Liver (tissue), 9 donors: ENCODE measurements around the gene TTLL5. TPM values are rescaled to one million over a fixed set of nuclear protein-coding genes. Genes with fewer than 3 reads are reported as not detected.

ENCODE experiments used
- DNase-seq: peaks from one replicate; pipeline ENCODE4 v3.0.0-alpha.2; 2017; ENCODE audit warnings: low spot score
- H3K27ac ChIP-seq, 2 donors: one replicate each; pipeline ENCODE4 v1.7.0; 2013; ENCODE audit warnings: inconsistent platforms in 2 of 2, low read length in 2 of 2, control low read depth in 1 of 2, low read depth in 1 of 2, mild to moderate bottlenecking in 1 of 2
- H3K27me3 ChIP-seq, 4 donors: one replicate each; pipeline versions ENCODE4 v1.6.1 to v1.7.0; 2013; ENCODE audit warnings: low read length in 3 of 4, inconsistent platforms in 1 of 4, mild to moderate bottlenecking in 1 of 4, moderate library complexity in 1 of 4; ENCODE audit not compliant: control insufficient read depth in 4 of 4, insufficient read depth in 4 of 4
- H3K36me3 ChIP-seq, 4 donors: one replicate each; pipeline versions ENCODE4 v1.6.1 to v1.7.0; 2013; ENCODE audit warnings: low read length in 3 of 4, mild to moderate bottlenecking in 3 of 4, low read depth in 1 of 4, moderate library complexity in 1 of 4; ENCODE audit not compliant: control insufficient read depth in 4 of 4, insufficient read depth in 3 of 4
- H3K4me1 ChIP-seq, 4 donors: one replicate each; pipeline versions ENCODE4 v1.6.1 to v1.7.0; 2013; ENCODE audit warnings: low read length in 3 of 4, mild to moderate bottlenecking in 3 of 4, moderate library complexity in 1 of 4; ENCODE audit not compliant: control insufficient read depth in 4 of 4, insufficient read depth in 4 of 4
- H3K4me3 ChIP-seq, 3 donors: one replicate each; pipeline versions ENCODE4 v1.6.1 to v1.7.0; 2013; ENCODE audit warnings: low read length in 3 of 3, control low read depth in 1 of 3, low read depth in 1 of 3, mild to moderate bottlenecking in 1 of 3
- H3K9ac ChIP-seq, 2 donors: one replicate each; pipeline ENCODE4 v1.7.0; 2013; ENCODE audit warnings: low read length in 2 of 2, mild to moderate bottlenecking in 2 of 2, moderate library complexity in 2 of 2, control low read depth in 1 of 2, low read depth in 1 of 2
- H3K9me3 ChIP-seq, 4 donors: one replicate each; pipeline versions ENCODE4 v1.6.1 to v1.7.0; 2013; ENCODE audit warnings: low read length in 3 of 4; ENCODE audit not compliant: control insufficient read depth in 4 of 4
- ATF3 ChIP-seq: IDR thresholded peaks from 2 replicates; pipeline ENCODE4 v1.6.1; 2016; ENCODE audit warnings: antibody characterized with exemption
- CTCF ChIP-seq: fragments of 150-350 bp; IDR thresholded peaks from 2 replicates; pipeline ENCODE4 v1.5.1; 2017; ENCODE audit warnings: improper control_type of control experiment, low read depth, low read length; ENCODE audit not compliant: missing input control
- EGR1 ChIP-seq, 2 donors: IDR thresholded peaks; 2 replicates each; pipeline ENCODE4 v1.6.1; 2016 to 2018; ENCODE audit warnings: antibody characterized with exemption in 2 of 2, low read depth in 2 of 2
- FOXA1 ChIP-seq: IDR thresholded peaks from 2 replicates; pipeline ENCODE4 v1.6.1; 2016; ENCODE audit warnings: antibody characterized with exemption
- FOXA2 ChIP-seq: IDR thresholded peaks from 2 replicates; pipeline ENCODE4 v1.6.1; 2016; ENCODE audit warnings: antibody characterized with exemption
- GABPA ChIP-seq, 2 donors: IDR thresholded peaks in 1 of 2; conservative IDR thresholded peaks in 1 of 2; 2 replicates each; pipeline ENCODE4 v1.6.1; 2016; ENCODE audit warnings: antibody characterized with exemption in 2 of 2, mild to moderate bottlenecking in 1 of 2, moderate library complexity in 1 of 2
- HNF4A ChIP-seq, 2 donors: conservative IDR thresholded peaks; 2 replicates each; pipeline ENCODE4 v1.6.1; 2016; ENCODE audit warnings: antibody characterized with exemption in 2 of 2, mild to moderate bottlenecking in 2 of 2
- HNF4G ChIP-seq: IDR thresholded peaks from 2 replicates; pipeline ENCODE4 v1.6.1; 2016; ENCODE audit warnings: antibody characterized with exemption
- JUND ChIP-seq, 2 donors: IDR thresholded peaks; 2 replicates each; pipeline ENCODE4 v1.6.1; 2016; ENCODE audit warnings: antibody characterized with exemption in 2 of 2
- MAX ChIP-seq: IDR thresholded peaks from 2 replicates; pipeline ENCODE4 v1.6.1; 2016; ENCODE audit warnings: antibody characterized with exemption
- NR2F2 ChIP-seq: IDR thresholded peaks from 2 replicates; pipeline ENCODE4 v1.6.1; 2016; ENCODE audit warnings: antibody characterized with exemption
- RAD21 ChIP-seq, 2 donors: IDR thresholded peaks; 2 replicates each; pipeline ENCODE4 v1.6.1; 2016; ENCODE audit warnings: antibody characterized with exemption in 2 of 2, mild to moderate bottlenecking in 2 of 2
- RXRA ChIP-seq, 2 donors: IDR thresholded peaks; 2 replicates each; pipeline ENCODE4 v1.6.1; 2017 to 2018; ENCODE audit warnings: antibody characterized with exemption in 2 of 2, mild to moderate bottlenecking in 1 of 2
- SP1 ChIP-seq: IDR thresholded peaks from 2 replicates; pipeline ENCODE4 v1.6.1; 2018; ENCODE audit warnings: antibody characterized with exemption, mild to moderate bottlenecking
- YY1 ChIP-seq: IDR thresholded peaks from 2 replicates; pipeline ENCODE4 v1.6.1; 2016; ENCODE audit warnings: antibody characterized with exemption, mild to moderate bottlenecking
- WGBS: extraction: QIAGEN DNeasy Blood & Tissue Kit; methylation state at CpG from one replicate; pipeline ENCODE4 v1.1.7; 2013; 5-methylcytosine and 5-hydroxymethylcytosine counted together
- polyA plus RNA-seq, 2 donors: library from polyadenylated mRNA; stranded (reverse) in 1 of 2; unstranded in 1 of 2; fragments of 200-250 nt in 1 of 2; fragments of >200 nt in 1 of 2; fragmentation: Nextera tagmentation in 1 of 2; extraction: Ambion mirVana in 1 of 2; gene quantifications; one replicate each; pipeline versions ENCODE4 v1.2.1 to v1.2.3, GENCODE V29; 2013 to 2015
- total RNA-seq, 2 donors: library from RNA; depleted of rRNA; stranded (reverse); fragments of >200 nt; gene quantifications; one replicate each; pipeline ENCODE4 v1.2.3, GENCODE V29; 2014
- TF ChIP-seq, protein P1 (sequence below): IDR thresholded peaks from 2 replicates; pipeline ENCODE4 v1.6.1; 2016; ENCODE audit warnings: antibody characterized with exemption, mild to moderate bottlenecking
- TF ChIP-seq, protein P2 (sequence below): IDR thresholded peaks from 2 replicates; pipeline ENCODE4 v1.6.1; 2016; ENCODE audit warnings: antibody characterized with exemption
- donor health status: healthy.
- donor health status: healthy.
- donor health status: healthy.
- donor health status: healthy.
- donor health status: healthy.

TTLL5 gene
- total and polyA plus RNA-seq, 4 donors: 4.3 to 14.2 (median 9.8) TPM

GRCh38 chr14:75811872-75812499 is 150.9 kb downstream of the TTLL5 start:
- TF ChIP-seq EGR1 (IDR thresholded peaks at IDR 0.05; ENCODE audit: low read depth in 2 of 2) (no peak), YY1 (no peak), SP1 (no peak), FOXA2 (no peak), GABPA (IDR thresholded peaks at IDR 0.05 in 1 of 2, conservative IDR thresholded peaks at IDR 0.05 in 1 of 2) (no peak), CTCF (no peak), HNF4G (no peak), RAD21 (IDR thresholded peaks at IDR 0.05) (no peak), MAX (no peak)
- Histone ChIP-seq H3K9me3 (no peaks in the 10 kb centered on the region), H3K4me3 (no peak overlapping the region), H3K27ac (no peak overlapping the region), H3K27me3 (no peaks in the 10 kb centered on the region), H3K36me3 (peaks cover 0 to 5% (median 1%) of the 10 kb centered on the region in 4 donors), H3K9ac (no peak overlapping the region), H3K4me1 (no peaks in the 10 kb centered on the region)
- DNase-seq: no peak
- 88% methylated on average over 7 of the region's 7 CpGs for WGBS

- Histone ChIP-seq H3K4me3 (no peak overlapping the region), H3K27ac (no peak overlapping the region), H3K9me3 (no peaks in the 10 kb centered on the region), H3K9ac (no peak overlapping the region), H3K36me3 (peaks cover 0 to 2% (median under 1%) of the 10 kb centered on the region in 4 donors), H3K4me1 (no peaks in the 10 kb centered on the region), H3K27me3 (no peaks in the 10 kb centered on the region)
- 89% methylated on average over 4 of the region's 4 CpGs for WGBS
- no peak for DNase-seq
- no peak for TF ChIP-seq GABPA (IDR thresholded peaks at IDR 0.05 in 1 of 2, conservative IDR thresholded peaks at IDR 0.05 in 1 of 2)
- TF ChIP-seq NR2F2: no peak
- TF ChIP-seq JUND (IDR thresholded peaks at IDR 0.05): no peak
- TF ChIP-seq EGR1 (IDR thresholded peaks at IDR 0.05; ENCODE audit: low read depth in 2 of 2): no peak
- TF ChIP-seq RXRA (IDR thresholded peaks at IDR 0.05): no peak
- no peak for TF ChIP-seq MAX
- TF ChIP-seq HNF4G: no peak
- TF ChIP-seq FOXA1: no peak
- no peak for TF ChIP-seq FOXA2
- TF ChIP-seq HNF4A (conservative IDR thresholded peaks at IDR 0.05): no peak
- TF ChIP-seq, protein P1, sequence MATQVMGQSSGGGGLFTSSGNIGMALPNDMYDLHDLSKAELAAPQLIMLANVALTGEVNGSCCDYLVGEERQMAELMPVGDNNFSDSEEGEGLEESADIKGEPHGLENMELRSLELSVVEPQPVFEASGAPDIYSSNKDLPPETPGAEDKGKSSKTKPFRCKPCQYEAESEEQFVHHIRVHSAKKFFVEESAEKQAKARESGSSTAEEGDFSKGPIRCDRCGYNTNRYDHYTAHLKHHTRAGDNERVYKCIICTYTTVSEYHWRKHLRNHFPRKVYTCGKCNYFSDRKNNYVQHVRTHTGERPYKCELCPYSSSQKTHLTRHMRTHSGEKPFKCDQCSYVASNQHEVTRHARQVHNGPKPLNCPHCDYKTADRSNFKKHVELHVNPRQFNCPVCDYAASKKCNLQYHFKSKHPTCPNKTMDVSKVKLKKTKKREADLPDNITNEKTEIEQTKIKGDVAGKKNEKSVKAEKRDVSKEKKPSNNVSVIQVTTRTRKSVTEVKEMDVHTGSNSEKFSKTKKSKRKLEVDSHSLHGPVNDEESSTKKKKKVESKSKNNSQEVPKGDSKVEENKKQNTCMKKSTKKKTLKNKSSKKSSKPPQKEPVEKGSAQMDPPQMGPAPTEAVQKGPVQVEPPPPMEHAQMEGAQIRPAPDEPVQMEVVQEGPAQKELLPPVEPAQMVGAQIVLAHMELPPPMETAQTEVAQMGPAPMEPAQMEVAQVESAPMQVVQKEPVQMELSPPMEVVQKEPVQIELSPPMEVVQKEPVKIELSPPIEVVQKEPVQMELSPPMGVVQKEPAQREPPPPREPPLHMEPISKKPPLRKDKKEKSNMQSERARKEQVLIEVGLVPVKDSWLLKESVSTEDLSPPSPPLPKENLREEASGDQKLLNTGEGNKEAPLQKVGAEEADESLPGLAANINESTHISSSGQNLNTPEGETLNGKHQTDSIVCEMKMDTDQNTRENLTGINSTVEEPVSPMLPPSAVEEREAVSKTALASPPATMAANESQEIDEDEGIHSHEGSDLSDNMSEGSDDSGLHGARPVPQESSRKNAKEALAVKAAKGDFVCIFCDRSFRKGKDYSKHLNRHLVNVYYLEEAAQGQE: no peak
- TF ChIP-seq, protein P2, sequence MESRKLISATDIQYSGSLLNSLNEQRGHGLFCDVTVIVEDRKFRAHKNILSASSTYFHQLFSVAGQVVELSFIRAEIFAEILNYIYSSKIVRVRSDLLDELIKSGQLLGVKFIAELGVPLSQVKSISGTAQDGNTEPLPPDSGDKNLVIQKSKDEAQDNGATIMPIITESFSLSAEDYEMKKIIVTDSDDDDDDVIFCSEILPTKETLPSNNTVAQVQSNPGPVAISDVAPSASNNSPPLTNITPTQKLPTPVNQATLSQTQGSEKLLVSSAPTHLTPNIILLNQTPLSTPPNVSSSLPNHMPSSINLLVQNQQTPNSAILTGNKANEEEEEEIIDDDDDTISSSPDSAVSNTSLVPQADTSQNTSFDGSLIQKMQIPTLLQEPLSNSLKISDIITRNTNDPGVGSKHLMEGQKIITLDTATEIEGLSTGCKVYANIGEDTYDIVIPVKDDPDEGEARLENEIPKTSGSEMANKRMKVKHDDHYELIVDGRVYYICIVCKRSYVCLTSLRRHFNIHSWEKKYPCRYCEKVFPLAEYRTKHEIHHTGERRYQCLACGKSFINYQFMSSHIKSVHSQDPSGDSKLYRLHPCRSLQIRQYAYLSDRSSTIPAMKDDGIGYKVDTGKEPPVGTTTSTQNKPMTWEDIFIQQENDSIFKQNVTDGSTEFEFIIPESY: no peak
- TF ChIP-seq ATF3: no peak
Observed at GRCh38 chr14:75812622-75813021, 151.6 kb downstream of the TTLL5 start.
